Psoas muscle (tissue), 8 donors: ENCODE results near the gene CD8B. TPM values are rescaled to one million over a fixed set of nuclear protein-coding genes. Genes with fewer than 3 reads are reported as not detected.
"Not testable (repeated sequence)": the region's sequence is repeated elsewhere in the genome, so short reads cannot be mapped to it uniquely, and the experiment has no call there.

Experiments used
- ATAC-seq, 4 donors: fragments of 200-7000 bp; cut with Tn5 transposase; one replicate each; pipeline ENCODE4 v1.9.1; 2020; ENCODE audit warnings: moderate library complexity in 3 of 4, mild to moderate bottlenecking in 2 of 4
- DNase-seq, 2 donors: peaks; one replicate each; pipeline ENCODE4 v3.0.0-alpha.2; 2020
- H3K27ac ChIP-seq: fragments of 200-600 bp; one replicate; pipeline ENCODE4 v1.8.0; 2022
- H3K27me3 ChIP-seq, 3 donors: fragments of 200-600 bp in 1 of 3; one replicate each; pipeline versions ENCODE4 v1.6.1 to v1.8.0; 2013 to 2022; ENCODE audit warnings: low read length in 2 of 3, mild to moderate bottlenecking in 2 of 3, moderate library complexity in 1 of 3; ENCODE audit not compliant: insufficient read depth in 3 of 3
- H3K36me3 ChIP-seq, 2 donors: fragments of 200-600 bp in 1 of 2; one replicate each; pipeline versions ENCODE4 v1.6.1 to v1.8.0; 2013 to 2022; ENCODE audit warnings: low read depth in 1 of 2, mild to moderate bottlenecking in 1 of 2, moderate library complexity in 1 of 2; ENCODE audit not compliant: insufficient read depth in 1 of 2
- H3K4me1 ChIP-seq: fragments of 200-600 bp; one replicate; pipeline ENCODE4 v1.8.0; 2022
- H3K4me3 ChIP-seq: fragments of 200-600 bp; one replicate; pipeline ENCODE4 v1.8.0; 2022; ENCODE audit warnings: mild to moderate bottlenecking
- H3K9me3 ChIP-seq: fragments of 200-600 bp; one replicate; pipeline ENCODE4 v1.8.0; 2022
- WGBS, 3 donors: extraction: QIAGEN DNeasy Blood & Tissue Kit; methylation state at CpG; one replicate each; pipeline versions ENCODE4 v1.1.6 to v1.1.7; 2013; 5-methylcytosine and 5-hydroxymethylcytosine counted together
- intact Hi-C, 2 donors: fragments of 100-400 bp; cut with DNase I; formaldehyde crosslinking; loops; one replicate each; pipeline versions ENCODE4 v1.11.0 to v1.14.2; 2022
- long read RNA-seq, 2 donors: library from polyadenylated mRNA; unstranded; transcript quantifications; one replicate each; pipeline ENCODE4 v2.0.0, GENCODE V29; 2021
- polyA plus RNA-seq, 3 donors: library from polyadenylated mRNA; stranded (reverse); fragments of 200-250 nt; gene quantifications; one replicate each; pipeline ENCODE4 v1.2.3, GENCODE V29; 2013
- total RNA-seq, 4 donors: library from RNA; stranded (reverse); fragmentation: NEBNext Ultra II Directional in 2 of 4; extraction: Animal tissue kit (Norgen Biotek cat#: 25700) in 2 of 4; gene quantifications; one replicate each; pipeline versions ENCODE4 v1.2.1 to v1.2.4, GENCODE V29; 2021 to 2023
- donor health status: healthy with polysubstance abuse.
- donor health status: DM: no; HTN: no; CAD: no; lungs with moderate emphysema.
- donor health status: Bipolar disorder and iron deficiency.
- donor health status: healthy.
- donor health status: DM: yes; HTN: yes; CAD: no.
- donor health status: DM: no; HTN: no; CAD: no.
- donor health status: DM: no; HTN: no; CAD: no.
- donor health status: DM: yes; HTN: yes; CAD: no.

CD8B gene
- total RNA-seq: under 1 TPM in 1 of 4 donors, not detected in 3; 0.43 TPM
- under 1 TPM in 2 of 3 donors, not detected in 1; 0.12 to 0.13 TPM for polyA plus RNA-seq
- long read RNA-seq, donor 1: 0 reads
- long read RNA-seq, donor 2: 0 reads

DNA sequence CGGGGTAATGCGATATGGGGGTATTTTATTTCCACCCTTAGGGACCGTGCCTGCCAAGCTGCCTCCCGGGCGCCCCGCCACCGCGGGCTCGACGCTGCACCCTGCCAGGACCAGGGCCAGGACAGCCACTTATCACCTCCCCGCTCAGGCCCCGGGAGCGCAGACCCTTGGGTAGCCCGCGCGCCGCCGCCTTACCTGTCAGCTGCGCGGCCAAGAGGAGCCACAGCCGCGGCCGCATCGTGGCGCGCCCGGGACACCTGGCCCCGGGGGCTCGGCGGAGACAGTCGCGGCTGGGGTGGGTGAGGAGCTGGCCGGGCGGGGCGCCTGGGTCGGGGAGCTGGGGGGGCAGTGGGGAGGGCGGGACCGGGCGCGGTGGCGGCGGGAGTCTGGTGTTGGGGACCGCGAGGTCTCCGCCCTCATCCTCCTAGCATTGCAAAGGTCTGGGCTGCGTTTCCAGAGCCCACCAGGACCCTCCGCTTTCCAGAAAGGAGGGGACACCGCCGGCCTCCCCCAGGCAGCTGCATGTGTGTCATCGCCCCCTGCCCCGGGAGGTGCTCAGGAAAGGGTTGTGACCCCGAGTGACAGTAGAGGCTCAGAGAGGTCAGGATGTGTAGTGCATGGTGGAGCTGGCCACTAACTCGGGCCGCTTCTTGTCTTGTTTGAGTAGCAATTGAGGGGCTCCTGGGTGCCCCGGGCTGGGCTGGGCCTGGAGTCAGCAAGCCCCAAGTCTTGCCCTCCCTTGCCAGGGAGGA lies at the start of gene CD8B:
Gene CD8B, minus strand, starts transcription at position 259 of the 752 bp plus-strand sequence. Its CDS starts 21 bp downstream, at position 238.
- H3K4me1 ChIP-seq, intact Hi-C loops, H3K9me3 ChIP-seq, H3K27me3 ChIP-seq, H3K27ac ChIP-seq, H3K36me3 ChIP-seq, DNase-seq: not testable (repeated sequence)
- 4 to 6% (median 5%) methylated on average over 29 to 50 of the region's 55 CpGs for WGBS, 3 donors
- H3K4me3 ChIP-seq: peak within 1 kb of the TSS; percentile 55
- peak; percentile 48 to 90 (median 82) for ATAC-seq

DNA sequence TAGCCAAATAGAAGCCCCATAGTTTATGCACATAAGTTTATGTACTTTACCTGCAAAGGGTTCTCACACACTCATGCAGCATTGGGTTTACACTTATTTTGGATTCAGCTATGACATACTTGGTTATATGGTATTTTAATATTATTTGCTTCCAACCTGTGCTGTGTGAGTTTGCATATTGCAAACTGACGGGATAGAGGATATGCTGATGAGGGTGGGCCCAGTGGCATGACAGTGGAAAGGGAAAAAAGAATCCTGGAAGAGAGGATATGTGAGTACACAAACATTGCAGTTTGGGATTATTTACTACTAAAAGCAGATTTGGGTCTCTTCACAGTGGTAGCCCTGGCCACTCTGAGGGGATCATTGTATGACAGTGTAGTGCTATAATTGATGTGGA lies 44.2 kb upstream of the CD8B start:
- ATAC-seq, intact Hi-C loops, DNase-seq, H3K27me3 ChIP-seq, H3K9me3 ChIP-seq, H3K36me3 ChIP-seq, H3K27ac ChIP-seq, H3K4me3 ChIP-seq, H3K4me1 ChIP-seq: not testable (repeated sequence)
- no CpG with 5 or more reads among the region's 1 CpG for WGBS, 3 donors

- H3K27me3 ChIP-seq, H3K4me3 ChIP-seq, H3K9me3 ChIP-seq, DNase-seq, H3K4me1 ChIP-seq, ATAC-seq, H3K36me3 ChIP-seq, intact Hi-C loops, H3K27ac ChIP-seq: not testable (repeated sequence)
- 48 to 55% (median 49%) methylated on average over 4 of the region's 4 CpGs for WGBS, 3 donors
Measured at GRCh38 chr2:86900687-86901086, 39.0 kb upstream of the CD8B start.

- no CpG with 5 or more reads among the region's 3 CpGs for WGBS, 3 donors
- H3K27ac ChIP-seq, ATAC-seq: not testable (repeated sequence)
Measured at GRCh38 chr2:86886026-86886425, 24.3 kb upstream of the CD8B start.

GRCh38 chr2:86882865-86883264 lies 21.2 kb upstream of the CD8B start:
- intact Hi-C loops, H3K4me3 ChIP-seq, DNase-seq, H3K36me3 ChIP-seq, ATAC-seq, H3K9me3 ChIP-seq, H3K27me3 ChIP-seq, H3K27ac ChIP-seq, H3K4me1 ChIP-seq: not testable (repeated sequence)
- 100% methylated on average over 1 of the region's 2 CpGs for WGBS, 3 donors

More at GRCh38 chr2:86886026-86886425, 24.3 kb upstream of the CD8B start:
- H3K36me3 ChIP-seq, H3K4me1 ChIP-seq, intact Hi-C loops, DNase-seq, H3K4me3 ChIP-seq, H3K9me3 ChIP-seq, H3K27me3 ChIP-seq: not testable (repeated sequence)

DNA sequence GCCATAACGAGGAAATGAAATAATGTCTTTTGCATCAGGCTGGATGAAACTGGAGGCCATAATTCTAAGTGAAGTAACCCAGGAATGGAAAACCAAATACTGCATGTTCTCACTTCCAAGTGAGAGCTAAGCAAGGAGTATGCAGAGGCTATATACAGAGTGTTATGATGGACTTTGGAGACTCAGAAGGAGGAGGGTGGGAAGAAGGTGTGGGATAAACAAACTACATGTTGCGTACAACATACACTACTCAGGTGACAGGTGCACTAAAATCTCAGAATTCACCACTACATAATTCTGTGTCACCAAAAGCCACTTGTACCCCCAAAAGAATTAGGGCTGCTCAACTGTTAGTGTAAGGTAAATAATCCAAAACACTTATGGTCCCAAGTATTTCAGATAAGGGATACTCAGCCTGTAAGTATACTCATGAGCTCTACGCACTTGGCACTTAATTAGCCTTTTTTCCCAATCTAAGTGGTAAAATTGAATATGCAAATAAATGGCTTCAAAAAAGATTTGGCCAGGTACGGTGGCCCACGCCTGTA lies 20.5 kb upstream of the CD8B start:
- H3K9me3 ChIP-seq, intact Hi-C loops, H3K4me1 ChIP-seq, DNase-seq, H3K27ac ChIP-seq, H3K27me3 ChIP-seq, ATAC-seq, H3K36me3 ChIP-seq, H3K4me3 ChIP-seq: not testable (repeated sequence)
- 90 to 94% (median 93%) methylated on average over 5 of the region's 5 CpGs for WGBS, 3 donors

GRCh38 chr2:86878986-86879385 lies 17.3 kb upstream of the CD8B start:
- H3K9me3 ChIP-seq, ATAC-seq, intact Hi-C loops, H3K27me3 ChIP-seq, H3K4me1 ChIP-seq, H3K27ac ChIP-seq, H3K36me3 ChIP-seq, H3K4me3 ChIP-seq, DNase-seq: not testable (repeated sequence)
- WGBS, 3 donors: 83 to 92% (median 83%) methylated on average over 1 of the region's 1 CpG

- H3K4me1 ChIP-seq, H3K4me3 ChIP-seq, H3K27me3 ChIP-seq, H3K27ac ChIP-seq, intact Hi-C loops, H3K9me3 ChIP-seq, H3K36me3 ChIP-seq, ATAC-seq, DNase-seq: not testable (repeated sequence)
- 70 to 91% (median 82%) methylated on average over 1 of the region's 4 CpGs for WGBS, 3 donors
Measured at GRCh38 chr2:86870941-86871340, 9.3 kb upstream of the CD8B start.

GRCh38 chr2:86868895-86869468 lies 7.3 kb upstream of the CD8B start:
- H3K4me1 ChIP-seq, H3K27me3 ChIP-seq, ATAC-seq, H3K4me3 ChIP-seq, H3K9me3 ChIP-seq, H3K36me3 ChIP-seq, intact Hi-C loops, DNase-seq, H3K27ac ChIP-seq: not testable (repeated sequence)
- WGBS, 3 donors: 78 to 87% (median 83%) methylated on average over 2 of the region's 2 CpGs

GRCh38 chr2:86862380-86862703 lies 656 bp upstream of the CD8B start:
- 33 to 65% (median 58%) methylated on average over 3 to 11 of the region's 12 CpGs for WGBS, 3 donors
- H3K27me3 ChIP-seq, ATAC-seq, H3K9me3 ChIP-seq, DNase-seq, H3K4me1 ChIP-seq, H3K4me3 ChIP-seq, H3K27ac ChIP-seq, H3K36me3 ChIP-seq, intact Hi-C loops: not testable (repeated sequence)

DNA sequence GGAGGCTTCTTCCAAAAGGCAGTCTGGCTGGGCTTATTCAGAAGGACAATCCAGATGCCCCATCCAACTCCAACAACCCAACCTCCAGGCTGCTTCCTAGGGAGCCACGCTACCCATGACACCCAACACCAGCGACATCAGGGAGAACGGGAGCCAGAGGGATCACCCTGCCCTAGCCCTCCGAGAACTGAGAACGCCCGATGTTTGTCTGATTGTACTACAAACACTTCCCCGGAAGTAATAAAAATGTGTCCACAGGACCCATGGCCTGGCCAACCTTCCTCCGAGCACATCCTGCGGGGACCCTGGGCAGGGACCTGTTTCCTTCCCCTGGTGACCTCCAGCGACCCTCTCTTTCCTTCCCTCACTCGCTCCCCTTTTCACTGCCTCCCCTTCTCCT lies 511 bp downstream of the CD8B start:
- H3K9me3 ChIP-seq, intact Hi-C loops, H3K27ac ChIP-seq, DNase-seq, H3K27me3 ChIP-seq, H3K36me3 ChIP-seq, H3K4me1 ChIP-seq: not testable (repeated sequence)
- peak; percentile 48 to 85 (median 66) for ATAC-seq
- H3K4me3 ChIP-seq: peak overlapping the region; percentile 55
- 9 to 20% (median 18%) methylated on average over 11 of the region's 11 CpGs for WGBS, 3 donors
